ENCODE data around the gene NUTM2A.
"Not testable (repeated sequence)": the region's sequence is repeated elsewhere in the genome, so short reads cannot be mapped to it uniquely, and the experiment has no call there.

NUTM2A gene, protein sequence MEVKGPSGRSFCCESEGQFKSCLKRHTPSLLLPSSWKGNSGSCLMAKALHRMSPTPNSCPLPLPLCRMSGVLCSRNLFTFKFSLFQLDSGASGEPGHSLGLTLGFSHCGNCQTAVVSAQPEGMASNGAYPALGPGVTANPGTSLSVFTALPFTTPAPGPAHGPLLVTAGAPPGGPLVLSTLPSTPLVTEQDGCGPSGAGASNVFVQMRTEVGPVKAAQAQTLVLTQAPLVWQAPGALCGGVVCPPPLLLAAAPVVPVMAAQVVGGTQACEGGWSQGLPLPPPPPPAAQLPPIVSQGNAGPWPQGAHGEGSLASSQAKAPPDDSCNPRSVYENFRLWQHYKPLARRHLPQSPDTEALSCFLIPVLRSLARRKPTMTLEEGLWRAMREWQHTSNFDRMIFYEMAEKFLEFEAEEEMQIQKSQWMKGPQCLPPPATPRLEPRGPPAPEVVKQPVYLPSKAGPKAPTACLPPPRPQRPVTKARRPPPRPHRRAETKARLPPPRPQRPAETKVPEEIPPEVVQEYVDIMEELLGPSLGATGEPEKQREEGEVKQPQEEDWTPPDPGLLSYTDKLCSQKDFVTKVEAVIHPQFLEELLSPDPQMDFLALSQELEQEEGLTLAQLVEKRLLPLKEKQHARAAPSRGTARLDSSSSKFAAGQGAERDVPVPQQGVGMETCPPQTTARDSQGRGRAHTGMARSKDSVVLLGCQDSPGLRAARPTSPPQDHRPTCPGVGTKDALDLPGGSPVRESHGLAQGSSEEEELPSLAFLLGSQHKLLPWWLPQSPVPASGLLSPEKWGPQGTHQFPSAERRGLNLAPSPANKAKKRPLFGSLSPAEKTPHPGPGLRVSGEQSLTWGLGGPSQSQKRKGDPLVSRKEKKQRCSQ

DNA sequence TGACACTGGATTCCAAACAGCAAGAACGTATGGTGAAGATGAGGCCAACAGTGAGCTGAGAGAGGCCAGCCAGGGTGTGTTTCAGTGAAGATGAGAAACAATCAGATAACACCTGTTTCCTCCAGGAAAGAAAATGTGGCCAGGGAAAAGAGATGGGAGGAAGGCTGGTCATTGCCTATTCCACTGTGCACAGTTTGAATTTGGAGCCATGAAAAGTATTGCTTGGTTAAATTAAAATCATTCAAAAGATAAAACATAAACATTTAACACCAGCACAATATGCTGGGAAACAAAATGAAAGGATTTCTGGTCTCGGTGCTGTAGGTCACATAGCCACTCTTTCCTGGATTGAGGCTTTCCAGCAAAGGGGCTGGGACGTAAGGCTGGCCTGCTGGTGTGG, at the start of gene NUTM2A:
Gene NUTM2A, plus strand, starts transcription at position 301 of the 400 bp plus-strand sequence. CDS start 383 bp downstream, outside the sequence.
- not testable (repeated sequence) for DNase-seq (ENCODE audit: low read depth in 2 of 2, low spot score in 1 of 2)

DNA sequence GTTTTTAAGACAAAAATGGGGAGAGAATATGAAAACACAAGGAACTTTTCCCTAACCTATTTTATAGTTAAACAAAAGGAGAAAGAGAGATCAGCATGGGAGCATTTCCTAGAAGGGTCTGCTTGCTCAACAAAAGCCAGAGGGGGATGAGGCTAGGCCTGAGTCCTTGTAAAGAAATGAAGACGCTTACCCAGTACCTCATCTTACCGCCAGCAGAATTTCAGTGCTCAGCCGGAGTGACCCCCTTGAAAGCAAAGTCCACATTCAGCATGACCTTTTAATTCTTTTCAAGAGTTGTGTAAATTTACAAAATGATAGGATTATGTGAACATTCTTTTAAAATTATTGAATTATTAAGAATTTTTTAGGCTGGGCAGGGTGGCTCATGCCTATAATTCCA, 47.7 kb upstream of the NUTM2A start:
- not testable (repeated sequence) for DNase-seq (ENCODE audit: low read depth in 2 of 2, low spot score in 1 of 2)

DNA sequence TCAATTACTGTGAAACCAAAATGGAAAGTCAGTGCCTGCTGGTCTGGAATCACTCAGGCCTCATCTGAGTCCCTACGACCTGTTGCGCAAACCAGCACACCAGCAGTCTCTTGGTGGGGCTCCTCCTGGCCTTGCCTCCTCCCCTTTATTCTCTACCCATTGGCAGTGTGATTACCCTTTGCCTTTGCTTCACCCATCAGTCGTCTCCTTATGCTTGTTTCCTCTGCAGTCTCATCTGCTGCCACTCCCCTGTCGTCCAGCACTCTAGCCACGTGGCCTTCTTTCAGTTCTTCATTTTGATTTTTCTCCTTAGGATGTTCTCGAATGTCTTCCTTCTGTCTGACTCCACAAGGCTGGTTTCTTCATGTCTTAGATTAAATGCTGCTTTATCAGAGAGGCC, 40.8 kb upstream of the NUTM2A start:
- DNase-seq (ENCODE audit: low read depth in 2 of 2, low spot score in 1 of 2): not testable (repeated sequence)

DNA sequence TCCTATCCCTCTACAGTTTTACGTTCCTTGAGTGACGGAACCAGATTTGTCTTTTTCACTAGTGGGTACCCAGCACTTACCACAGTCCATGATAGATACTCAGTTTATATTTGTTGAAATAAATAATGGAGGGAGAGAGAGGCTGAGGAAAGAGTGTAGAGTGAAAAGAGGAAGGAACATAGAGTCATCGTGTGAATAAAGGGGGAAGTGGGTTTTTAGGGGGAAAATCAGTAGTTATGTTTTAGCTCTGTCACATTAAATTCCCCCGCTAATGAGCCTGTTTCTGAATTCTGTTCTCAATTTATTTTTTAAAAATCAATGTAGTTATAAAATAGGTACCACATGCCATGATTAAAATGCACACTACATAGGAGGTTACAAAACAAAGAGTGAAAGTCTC, 39.2 kb upstream of the NUTM2A start:
- DNase-seq (ENCODE audit: low read depth in 2 of 2, low spot score in 1 of 2): not testable (repeated sequence)

DNA sequence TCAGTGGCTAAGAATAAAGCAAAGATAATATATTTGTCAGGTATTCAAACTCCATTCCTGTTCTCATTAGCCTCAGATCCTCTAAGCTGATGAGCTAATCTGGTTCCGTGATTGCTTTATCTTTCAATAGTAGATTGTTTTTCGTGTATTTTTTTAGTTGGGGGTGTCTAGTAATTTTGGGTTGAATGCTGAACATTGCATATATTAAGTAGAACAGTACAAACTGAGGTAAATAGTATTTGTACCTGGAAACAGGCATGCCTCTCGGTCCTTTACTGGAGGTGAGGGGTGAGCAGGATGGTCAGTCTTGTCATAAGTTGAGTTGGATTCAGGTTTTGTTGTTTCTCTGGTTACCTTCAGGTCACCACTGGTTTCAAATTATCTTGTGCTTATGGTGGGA, 37.7 kb upstream of the NUTM2A start:
- not testable (repeated sequence) for DNase-seq (ENCODE audit: low read depth in 2 of 2, low spot score in 1 of 2)

DNA sequence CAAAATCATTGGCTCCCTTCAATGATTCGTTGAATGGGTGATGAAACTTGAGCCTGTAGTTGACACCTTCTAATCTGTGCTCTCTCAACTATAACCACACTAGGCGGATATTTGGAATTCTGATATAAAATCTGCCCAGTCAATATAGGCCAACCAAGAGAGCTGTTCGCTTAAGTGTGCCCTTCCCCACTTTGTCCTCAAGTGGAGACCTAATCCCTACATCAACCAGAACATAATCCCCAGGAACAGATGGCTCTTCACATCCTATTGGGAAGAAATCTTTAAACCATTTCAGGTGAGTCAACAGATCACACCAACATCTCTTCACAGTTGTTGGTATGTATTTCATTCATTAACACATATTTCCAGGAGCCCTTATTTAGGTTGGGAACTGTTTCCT, 33.4 kb upstream of the NUTM2A start:
- not testable (repeated sequence) for DNase-seq (ENCODE audit: low read depth in 2 of 2, low spot score in 1 of 2)

DNA sequence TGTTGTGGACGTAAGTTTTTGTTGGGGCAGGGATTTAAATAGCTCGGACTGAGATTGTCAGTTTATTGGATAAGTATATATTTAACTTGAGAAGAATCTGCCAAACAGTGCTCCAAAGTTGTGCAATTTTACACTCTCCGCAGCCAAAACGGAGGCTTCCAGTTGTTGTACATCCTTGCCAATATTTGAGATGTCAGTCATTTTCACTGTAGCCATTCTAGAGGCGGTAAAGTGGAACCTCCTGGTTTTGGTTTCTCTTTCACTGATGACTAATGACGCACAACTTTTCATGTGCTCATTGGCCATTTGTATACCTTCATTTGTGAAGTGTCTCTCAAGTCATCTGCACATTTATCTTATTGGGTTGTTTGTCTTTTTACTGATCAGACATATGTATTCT, 24.3 kb upstream of the NUTM2A start:
- not testable (repeated sequence) for DNase-seq (ENCODE audit: low read depth in 2 of 2, low spot score in 1 of 2)

DNA sequence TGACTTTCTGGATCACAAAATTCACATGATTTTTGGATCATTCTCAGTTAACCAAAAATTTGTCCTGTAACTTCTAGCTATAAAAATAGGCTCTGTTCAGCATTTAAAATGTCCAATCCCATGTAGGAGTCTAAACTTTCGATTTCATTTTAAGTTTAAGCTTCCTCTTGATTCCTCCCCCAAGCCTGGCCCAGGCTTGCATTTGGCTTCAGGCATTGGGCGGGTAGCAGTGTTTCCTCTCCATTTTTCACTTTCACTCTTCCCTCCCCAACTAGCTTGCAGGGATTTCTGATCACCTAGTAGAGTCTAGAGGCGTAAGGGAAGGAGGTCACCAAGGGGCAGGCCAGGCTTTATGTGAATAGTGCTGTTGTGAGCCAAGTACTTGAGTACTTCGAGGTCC, 20.4 kb upstream of the NUTM2A start:
- DNase-seq (ENCODE audit: low read depth in 2 of 2, low spot score in 1 of 2): not testable (repeated sequence)

DNA sequence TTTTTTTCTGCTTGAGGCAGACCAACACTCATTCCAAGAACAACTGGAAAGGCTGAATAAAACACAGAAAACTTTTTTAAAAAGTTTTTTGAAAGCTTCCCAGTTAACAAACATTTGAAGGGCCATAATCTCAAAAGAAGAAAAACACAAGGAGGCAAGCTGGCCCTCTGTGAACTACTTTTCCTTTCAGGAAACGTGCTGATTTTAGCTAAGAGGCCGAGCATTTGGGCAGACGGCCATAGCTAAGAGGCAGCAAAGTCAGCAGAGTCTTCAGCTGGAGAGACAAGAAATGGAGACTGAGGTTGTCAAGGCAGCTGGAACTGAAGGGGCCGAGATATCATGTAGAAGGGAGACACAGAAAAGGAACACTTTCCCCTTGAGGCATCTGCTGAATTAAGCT, 18.3 kb upstream of the NUTM2A start:
- not testable (repeated sequence) for DNase-seq (ENCODE audit: low read depth in 2 of 2, low spot score in 1 of 2)

DNA sequence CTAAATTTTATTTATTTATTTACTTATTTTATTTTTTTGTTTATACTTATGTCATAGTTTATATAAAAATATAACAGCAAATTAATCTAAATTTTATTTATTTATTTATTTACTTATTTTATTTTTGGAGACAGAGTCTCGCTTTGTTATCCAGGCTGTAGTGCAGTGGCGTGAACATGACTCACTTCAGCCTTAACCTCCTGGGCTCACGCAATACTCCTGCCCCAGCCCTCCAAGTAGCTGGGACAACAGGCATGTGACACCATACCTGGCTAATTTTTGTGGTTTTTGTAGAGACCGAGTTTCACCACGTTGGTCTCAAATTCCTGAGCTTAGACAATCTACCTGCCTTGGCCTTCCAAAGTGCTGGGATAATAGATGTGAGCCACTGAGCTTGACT, 14.9 kb upstream of the NUTM2A start:
- not testable (repeated sequence) for DNase-seq (ENCODE audit: low read depth in 2 of 2, low spot score in 1 of 2)

DNA sequence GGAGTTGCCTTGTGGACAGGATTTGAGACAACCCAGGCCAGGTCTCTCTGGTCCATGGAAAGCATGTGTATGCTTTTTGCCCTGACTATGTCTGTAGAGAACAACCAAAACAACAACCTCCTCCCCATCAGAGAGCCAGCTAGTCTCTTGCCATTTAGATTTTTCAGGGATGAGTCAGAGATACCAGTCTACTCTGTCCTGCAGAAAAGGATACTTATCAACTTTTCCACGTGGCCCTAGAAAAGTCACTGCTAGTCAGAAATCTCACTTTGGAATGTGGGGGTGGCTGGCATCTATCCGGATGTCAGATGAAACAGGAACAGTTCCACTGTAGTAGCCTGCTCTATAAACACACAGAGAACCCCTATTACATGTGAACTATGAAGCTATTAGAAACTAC, 13.4 kb upstream of the NUTM2A start:
- DNase-seq (ENCODE audit: low read depth in 2 of 2, low spot score in 1 of 2): not testable (repeated sequence)

DNA sequence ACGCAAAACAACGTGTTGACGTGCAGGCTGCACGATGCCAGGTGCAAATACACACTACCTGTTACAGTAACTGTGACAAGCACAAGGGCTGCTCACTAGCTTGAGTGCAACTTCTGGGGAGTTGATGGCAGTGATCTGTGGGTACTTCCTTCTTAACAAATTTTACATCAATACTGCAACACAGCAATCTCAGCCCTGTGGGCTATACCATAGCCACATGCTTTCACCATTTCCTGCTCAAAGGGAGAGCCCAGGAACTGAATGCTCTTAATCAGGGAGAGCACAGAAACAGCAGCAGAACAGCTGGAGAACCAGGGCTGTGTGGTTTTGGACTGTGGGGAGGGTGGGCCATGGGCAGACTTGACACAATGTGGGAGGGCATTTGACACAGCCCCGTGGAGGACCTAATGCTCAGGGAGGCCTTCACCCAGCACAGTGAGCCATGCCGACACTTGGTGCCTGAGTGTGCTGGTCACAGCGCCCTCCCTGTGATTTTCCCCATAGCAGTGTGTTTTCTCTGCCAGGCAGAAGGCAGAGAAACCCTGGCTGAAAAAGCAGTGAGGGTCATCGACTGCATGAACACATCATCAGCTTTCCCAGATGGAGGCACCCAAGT, 12.0 kb upstream of the NUTM2A start:
- DNase-seq (ENCODE audit: low read depth in 2 of 2, low spot score in 1 of 2): not testable (repeated sequence)

DNA sequence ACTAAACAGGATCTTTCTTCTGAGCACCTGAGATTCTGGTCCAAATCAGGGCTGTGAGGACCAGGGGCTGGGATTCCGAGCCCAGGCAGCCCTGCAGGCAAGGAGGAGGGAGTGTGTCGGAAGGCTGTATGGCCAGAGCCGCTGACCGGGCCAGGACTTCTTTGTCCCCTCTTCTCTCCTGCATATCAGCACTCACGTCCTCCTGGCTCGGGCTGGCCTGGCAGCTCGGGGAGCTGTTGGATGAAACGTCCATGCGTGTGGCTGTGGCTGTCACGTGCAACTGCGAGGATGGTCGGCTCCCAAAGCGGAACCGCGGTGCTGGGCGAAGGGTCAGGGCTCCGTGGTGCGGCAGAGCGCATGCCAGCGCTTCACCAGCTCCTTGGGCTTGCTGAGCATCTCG, 11.4 kb upstream of the NUTM2A start:
- not testable (repeated sequence) for DNase-seq (ENCODE audit: low read depth in 2 of 2, low spot score in 1 of 2)

DNA sequence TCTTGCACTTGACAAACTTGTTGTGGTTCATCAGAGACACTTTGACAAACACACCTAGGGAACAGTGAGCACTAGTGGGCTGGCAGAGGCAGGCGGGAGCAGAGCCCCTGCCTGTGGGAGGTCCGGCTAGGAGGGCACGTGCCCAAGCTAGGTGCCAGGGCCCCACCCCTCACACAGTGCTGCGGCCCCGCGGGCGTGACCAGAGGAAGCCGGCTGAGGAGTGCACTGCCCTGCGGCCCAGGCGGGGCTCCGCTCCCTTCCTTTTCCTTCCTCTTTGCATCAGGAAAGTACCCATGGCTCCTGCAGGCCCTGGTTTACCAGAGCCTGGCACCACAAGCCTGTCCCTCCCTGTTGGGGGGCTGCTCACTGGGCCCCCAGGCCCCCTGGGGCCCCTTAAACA, 9.1 kb upstream of the NUTM2A start:
- DNase-seq (ENCODE audit: low read depth in 2 of 2, low spot score in 1 of 2): not testable (repeated sequence)

DNA sequence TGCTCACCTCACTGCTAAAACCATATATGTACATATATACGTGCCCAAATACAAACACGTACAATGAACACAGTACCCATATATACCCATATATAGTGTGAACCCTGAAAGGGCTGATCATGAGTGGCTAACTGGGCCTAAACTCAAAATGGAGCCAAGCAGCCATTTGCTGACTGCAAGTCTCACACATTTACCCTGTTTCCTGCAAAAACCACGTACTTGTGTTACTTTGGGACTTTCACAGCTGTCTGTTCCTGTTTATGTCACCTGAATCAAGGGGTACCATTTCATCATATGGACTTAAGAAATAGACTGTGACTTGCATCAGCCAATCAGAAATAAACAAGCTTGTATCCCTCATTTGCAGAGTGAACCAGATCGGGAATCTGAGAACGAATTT, 5.9 kb upstream of the NUTM2A start:
- DNase-seq (ENCODE audit: low read depth in 2 of 2, low spot score in 1 of 2): not testable (repeated sequence)

DNA sequence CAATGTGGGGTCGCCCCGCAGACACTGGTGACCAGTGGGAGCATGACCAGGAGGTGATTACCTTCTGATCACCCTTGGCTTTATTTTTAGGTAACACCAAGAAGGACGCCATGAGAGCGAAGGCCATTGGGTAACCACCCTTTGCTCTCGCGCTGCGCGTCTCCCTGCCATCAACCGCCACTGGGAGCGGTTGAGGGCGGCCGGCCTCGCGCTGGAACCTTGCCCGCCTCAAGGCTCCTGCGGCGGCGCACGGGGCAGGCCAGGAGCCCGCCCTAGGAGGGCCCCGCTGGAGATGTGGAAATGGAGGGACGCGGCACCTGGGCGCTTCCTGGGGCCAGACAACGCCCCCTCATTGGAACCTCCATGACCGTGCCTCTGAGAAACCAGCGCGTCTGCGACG, 2.5 kb upstream of the NUTM2A start:
- not testable (repeated sequence) for DNase-seq (ENCODE audit: low read depth in 2 of 2, low spot score in 1 of 2)

DNA sequence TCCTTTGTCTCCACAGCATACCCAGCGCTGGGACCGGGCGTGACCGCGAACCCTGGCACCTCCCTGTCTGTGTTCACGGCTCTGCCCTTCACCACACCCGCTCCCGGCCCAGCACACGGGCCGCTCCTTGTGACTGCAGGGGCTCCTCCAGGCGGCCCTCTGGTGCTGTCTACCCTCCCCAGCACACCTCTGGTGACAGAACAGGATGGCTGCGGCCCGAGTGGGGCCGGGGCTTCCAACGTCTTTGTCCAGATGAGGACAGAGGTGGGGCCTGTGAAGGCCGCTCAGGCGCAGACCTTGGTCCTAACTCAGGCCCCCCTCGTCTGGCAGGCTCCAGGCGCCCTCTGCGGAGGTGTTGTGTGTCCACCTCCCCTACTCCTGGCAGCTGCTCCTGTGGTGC, 3.0 kb downstream of the NUTM2A start:
- DNase-seq (ENCODE audit: low read depth in 2 of 2, low spot score in 1 of 2): not testable (repeated sequence)

DNA sequence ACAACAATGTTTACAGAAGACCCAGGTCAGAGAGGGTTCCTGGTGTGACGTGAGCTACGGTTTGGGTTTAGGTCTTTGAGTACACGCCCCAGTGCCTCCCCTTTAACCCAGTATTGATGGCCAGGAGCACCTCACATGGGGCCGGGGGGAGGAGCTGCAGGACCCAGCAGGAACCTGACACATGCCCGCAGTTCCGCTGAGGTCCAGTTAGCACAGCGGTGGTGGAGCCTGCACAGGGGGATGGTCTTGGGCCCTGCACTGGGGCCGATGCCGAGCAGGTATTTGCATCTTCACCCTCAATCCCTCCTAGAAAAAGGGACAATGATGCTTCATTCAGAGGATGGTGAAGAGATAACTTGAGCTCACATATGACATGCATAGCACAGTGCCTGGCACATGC, 4.0 kb downstream of the NUTM2A start:
- DNase-seq (ENCODE audit: low read depth in 2 of 2, low spot score in 1 of 2): not testable (repeated sequence)

DNA sequence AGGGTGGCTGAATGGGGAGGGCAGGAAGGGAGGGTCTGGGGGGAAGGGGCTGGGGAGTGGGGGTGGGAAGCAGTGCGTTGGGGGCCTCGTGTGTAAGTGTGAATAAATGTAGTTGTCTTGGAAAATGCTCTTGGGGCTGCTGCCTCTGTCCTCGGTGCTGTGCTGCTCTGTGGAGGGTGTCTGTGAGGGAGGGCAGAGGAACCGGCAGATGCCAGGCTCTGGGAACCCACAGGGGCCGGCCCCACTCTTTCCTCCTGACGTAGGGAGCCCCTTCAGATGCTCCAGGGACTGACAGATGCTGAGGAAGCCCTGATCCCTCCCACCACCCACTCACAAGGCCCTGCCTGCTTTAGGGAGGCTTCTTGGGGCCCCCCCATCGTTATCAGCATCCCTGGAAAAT, 9.6 kb downstream of the NUTM2A start:
- not testable (repeated sequence) for DNase-seq (ENCODE audit: low read depth in 2 of 2, low spot score in 1 of 2)

DNA sequence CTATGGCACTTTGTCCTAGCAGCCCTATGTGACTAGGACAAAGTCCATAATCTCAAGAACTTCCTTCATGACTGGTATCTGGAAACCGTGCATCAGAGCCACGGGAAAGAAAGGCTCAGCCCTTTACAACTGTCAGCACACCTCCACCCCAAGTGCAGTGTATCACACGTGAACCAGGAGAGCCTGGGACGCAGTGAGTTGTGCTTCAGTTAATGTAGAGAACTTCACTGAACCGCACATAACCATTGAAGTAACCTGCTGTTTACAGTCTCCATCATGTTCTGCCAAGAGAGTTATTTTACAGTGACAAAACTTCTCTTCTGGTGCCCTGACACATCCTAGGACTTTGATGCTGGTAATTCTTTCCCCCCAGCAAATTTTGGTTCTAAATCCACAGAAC, 12.0 kb downstream of the NUTM2A start:
- DNase-seq (ENCODE audit: low read depth in 2 of 2, low spot score in 1 of 2): not testable (repeated sequence)

DNA sequence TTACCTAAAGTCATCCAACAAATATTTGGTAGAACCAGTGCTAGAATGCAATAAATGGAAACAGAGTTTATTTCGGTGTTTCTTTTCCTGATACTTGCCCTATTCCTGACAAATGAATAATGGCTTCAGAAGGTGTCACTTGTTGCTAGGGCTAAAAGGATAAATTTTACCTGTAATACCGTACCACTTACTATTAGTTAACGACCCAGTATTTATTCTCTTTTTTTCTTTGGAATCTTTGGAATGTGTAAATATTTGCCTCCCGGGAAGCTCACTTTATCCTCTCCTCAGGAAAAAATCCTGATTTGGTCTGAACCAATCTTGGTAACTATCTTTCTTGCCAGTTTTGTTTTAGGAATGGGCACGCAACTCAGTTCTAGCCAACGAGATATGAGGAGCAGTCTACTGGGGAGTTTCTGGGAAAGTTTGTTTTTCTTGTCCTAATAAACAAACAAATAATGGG, 14.1 kb downstream of the NUTM2A start:
- not testable (repeated sequence) for DNase-seq (ENCODE audit: low read depth in 2 of 2, low spot score in 1 of 2)
